Measurements from ENCODE around the gene ABCC1. TPM values are rescaled to one million over a fixed set of nuclear protein-coding genes. Genes with fewer than 3 reads are reported as not detected.

ABCC1 gene
- total RNA-seq: 26.6 and 30.6 TPM in 2 replicates

DNA sequence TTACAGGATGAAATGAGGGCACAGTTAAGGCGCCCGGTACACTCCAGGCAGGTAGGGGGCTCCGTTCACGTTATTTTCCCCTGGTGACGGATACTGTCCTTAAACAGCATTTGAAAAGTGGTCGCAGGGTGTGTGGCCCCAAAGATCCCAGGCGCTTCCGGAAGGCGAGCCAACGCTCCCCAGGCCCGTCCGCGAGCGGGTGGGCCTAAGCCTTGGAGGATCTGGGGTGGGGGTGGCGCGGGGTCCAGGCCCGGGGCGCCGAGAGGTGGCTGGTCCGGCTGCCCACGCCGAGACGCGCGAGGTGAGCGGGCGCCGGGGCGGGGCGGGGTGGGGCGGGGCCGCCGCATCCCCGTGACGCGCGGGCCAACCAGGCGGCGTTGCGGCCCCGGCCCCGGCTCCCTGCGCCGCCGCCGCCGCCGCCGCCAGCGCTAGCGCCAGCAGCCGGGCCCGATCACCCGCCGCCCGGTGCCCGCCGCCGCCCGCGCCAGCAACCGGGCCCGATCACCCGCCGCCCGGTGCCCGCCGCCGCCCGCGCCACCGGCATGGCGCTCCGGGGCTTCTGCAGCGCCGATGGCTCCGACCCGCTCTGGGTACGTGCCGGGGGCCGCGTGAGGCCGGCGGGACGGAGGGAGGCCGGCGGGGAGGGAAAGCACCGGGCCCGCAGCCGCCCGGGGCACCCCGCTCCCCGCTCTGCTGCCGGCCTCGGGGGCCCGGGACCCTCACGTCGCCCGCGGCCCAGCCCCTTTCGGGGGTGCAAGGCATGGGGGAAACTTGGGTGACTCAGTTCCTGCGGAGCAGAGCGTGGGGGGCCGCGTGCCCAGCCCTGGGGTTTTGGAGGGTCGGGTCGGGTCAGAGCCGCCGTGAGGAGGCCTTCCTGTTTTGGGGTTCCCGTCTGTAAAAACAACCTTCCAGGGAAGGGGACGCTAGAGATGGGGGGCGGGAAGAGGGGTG is at the start of gene ABCC1:
ABCC1 (plus strand) TSS at position 407 of the 951 bp plus-strand sequence; CDS start at position 543, 136 bp downstream.

Other genes starting within 250 kb of the ABCC1 start
- gene MYH11, start 92.6 kb upstream of the ABCC1 start, total RNA-seq: 0.36 and 0.49 TPM in 2 replicates
- 45.9 and 50.2 TPM in 2 replicates for gene CEP20, start 61.0 kb upstream of the ABCC1 start, total RNA-seq